SK-N-SH (cell line): Measurements from ENCODE around the gene FNDC3B. TPM values are rescaled to one million over a fixed set of nuclear protein-coding genes. Genes with fewer than 3 reads are reported as not detected.
A peak's percentile ranks its signal among the peaks of the same experiment; 100 is the strongest.

Experiments used
- CTCF ChIA-PET: fragments of 300-600, 350-600 bp; formaldehyde crosslinking; extraction: SDS; loops from one replicate; lab custom pipeline; 2021; lab: Yijun Ruan, JAX
- POLR2A ChIA-PET: fragments of 350-600 bp; sonication (Branson Sonifier 250); formaldehyde crosslinking; extraction: SDS; loops from one replicate; lab custom pipeline; 2020; ENCODE audit warnings: antibody characterized with exemption, inconsistent platforms; lab: Yijun Ruan, JAX
- DNase-seq: peaks from one replicate; pipeline ENCODE4 v3.0.0; 2012
- H2AFZ ChIP-seq: fragments of 200-600 bp; sonication (generic); 2 replicates; pipeline ENCODE4 v1.8.1; 2016; ENCODE audit warnings: antibody characterized with exemption, mild to moderate bottlenecking, low read depth
- H3F3A ChIP-seq: fragments of 200-600 bp; sonication (generic); replicated peaks from 2 replicates; pipeline ENCODE3; 2016; ENCODE audit warnings: antibody characterized with exemption, mild to moderate bottlenecking; ENCODE audit not compliant: insufficient read depth
- H3K27ac ChIP-seq, 2 experiments: fragments of 200-500 bp in 1 of 2; fragments of 200-600 bp in 1 of 2; sonication (Bioruptor generic) in 1 of 2; sonication (generic), shearing (Covaris generic) in 1 of 2; 2 replicates each; pipeline versions ENCODE4 v1.5.1 to v1.6.1; 2014 to 2016; ENCODE audit warnings: low read depth in 2 of 2, inconsistent platforms in 1 of 2, low read length in 1 of 2, mild to moderate bottlenecking in 1 of 2, mixed read lengths in 1 of 2
- H3K27me3 ChIP-seq: fragments of 200-600 bp; sonication (generic), shearing (Covaris generic); 2 replicates; pipeline ENCODE4 v1.6.1; 2016; ENCODE audit warnings: mixed run types; ENCODE audit not compliant: insufficient read depth
- H3K36me3 ChIP-seq, 2 experiments: fragments of 200-500 bp in 1 of 2; fragments of 200-600 bp in 1 of 2; sonication (Bioruptor generic) in 1 of 2; sonication (generic) in 1 of 2; replicated peaks in 1 of 2; 2 replicates each; pipeline versions ENCODE3 to v1.5.1; 2014 to 2016; ENCODE audit warnings: low read length in 1 of 2, mild to moderate bottlenecking in 1 of 2; ENCODE audit not compliant: insufficient read depth in 2 of 2, control insufficient read depth in 1 of 2
- H3K4me1 ChIP-seq, 2 experiments: fragments of 200-500 bp in 1 of 2; fragments of 200-600 bp in 1 of 2; sonication (Bioruptor generic) in 1 of 2; sonication (generic), shearing (Covaris generic) in 1 of 2; 2 replicates each; pipeline versions ENCODE4 v1.5.1 to v1.6.1; 2014 to 2016; ENCODE audit warnings: low read depth in 1 of 2, low read length in 1 of 2, mixed run types in 1 of 2; ENCODE audit not compliant: insufficient read depth in 2 of 2, control insufficient read depth in 1 of 2
- H3K4me2 ChIP-seq: fragments of 200-600 bp; sonication (generic), shearing (Covaris generic); 2 replicates; pipeline ENCODE4 v1.6.1; 2017; ENCODE audit warnings: mixed run types
- H3K4me3 ChIP-seq, 2 experiments: fragments of 200-500 bp in 1 of 2; fragments of 200-600 bp in 1 of 2; sonication (Bioruptor generic) in 1 of 2; sonication (generic), shearing (Covaris generic) in 1 of 2; 2 replicates each; pipeline versions ENCODE4 v1.5.1 to v1.8.1; 2014 to 2016; ENCODE audit warnings: low read depth in 2 of 2, inconsistent platforms in 1 of 2, low read length in 1 of 2, mild to moderate bottlenecking in 1 of 2, mixed read lengths in 1 of 2, moderate library complexity in 1 of 2
- H3K79me2 ChIP-seq: fragments of 200-600 bp; sonication (generic); 2 replicates; pipeline ENCODE4 v1.8.1; 2017; ENCODE audit warnings: mild to moderate bottlenecking; ENCODE audit not compliant: insufficient read depth
- H3K9ac ChIP-seq: fragments of 200-600 bp; sonication (generic); 2 replicates; pipeline ENCODE4 v1.6.1; 2017; ENCODE audit warnings: mixed run types
- H3K9me2 ChIP-seq: fragments of 200-600 bp; sonication (generic); 2 replicates; pipeline ENCODE4 v1.6.1; 2017; ENCODE audit warnings: mixed run types
- H3K9me3 ChIP-seq: fragments of 200-600 bp; sonication (generic); 2 replicates; pipeline ENCODE4 v1.6.1; 2017; ENCODE audit warnings: mixed run types, mild to moderate bottlenecking, moderate library complexity
- H4K20me1 ChIP-seq: fragments of 200-600 bp; sonication (generic); 2 replicates; pipeline ENCODE4 v1.6.1; 2017; ENCODE audit warnings: mild to moderate bottlenecking, mixed run types; ENCODE audit not compliant: insufficient read depth
- CHD2 ChIP-seq: fragments of 150-350 bp; IDR thresholded peaks from 2 replicates; pipeline ENCODE4 v1.6.1; 2018; ENCODE audit warnings: low read length; ENCODE audit not compliant: partially characterized antibody
- GABPA ChIP-seq: IDR thresholded peaks from 2 replicates; pipeline ENCODE4 v1.4.0; 2012; ENCODE audit warnings: low read depth, mild to moderate bottlenecking
- GATA2 ChIP-seq: sonication (generic); formaldehyde crosslinking; IDR thresholded peaks from 2 replicates; pipeline ENCODE4 v1.5.0; 2020; ENCODE audit warnings: mild to moderate bottlenecking, missing genetic modification reagents
- MEF2A ChIP-seq: IDR thresholded peaks from 2 replicates; pipeline ENCODE4 v1.4.0; 2012; ENCODE audit warnings: low read depth, borderline replicate concordance
- MXI1 ChIP-seq: IDR thresholded peaks from 2 replicates; pipeline ENCODE4 v1.6.1; 2012; ENCODE audit warnings: mild to moderate bottlenecking, low read depth, low read length, improper control_type of control experiment
- SIN3A ChIP-seq: IDR thresholded peaks from 2 replicates; pipeline ENCODE4 v1.6.1; 2012; ENCODE audit warnings: low read depth, mild to moderate bottlenecking, low read length, moderate library complexity, borderline replicate concordance
- TCF12 ChIP-seq: IDR thresholded peaks from 2 replicates; pipeline ENCODE4 v1.4.0; 2012
- USF1 ChIP-seq: IDR thresholded peaks from 2 replicates; pipeline ENCODE4 v1.4.0; 2012; ENCODE audit warnings: low read depth, borderline replicate concordance
- USF2 ChIP-seq: fragments of 150-350 bp; IDR thresholded peaks from 2 replicates; pipeline ENCODE4 v1.6.1; 2017; ENCODE audit warnings: antibody characterized with exemption, low read length, low read depth, borderline replicate concordance
- WGBS: methylation state at CpG from one replicate; pipeline ENCODE4 v1.1.6; 2017; ENCODE audit warnings: low lambda C conversion rate; 5-methylcytosine and 5-hydroxymethylcytosine counted together
- polyA plus RNA-seq, 3 experiments: library from polyadenylated mRNA; depleted of rRNA; stranded (reverse); fragments of >200 nt; gene quantifications; 2 replicates each; pipeline ENCODE4 v1.2.3, GENCODE V29; 2012

The FNDC3B gene
- polyA plus RNA-seq, 1 of the 3 experiments (the other 2 are of a cell fraction) = 10.4 TPM

- TF ChIP-seq MXI1 = no peak
- H4K20me1 ChIP-seq = no peaks in the 10 kb centered on the region
Observed at GRCh38 chr3:172347895-172348679, 308.7 kb downstream of the FNDC3B start.

GRCh38 chr3:172351895-172352466 lies 312.6 kb downstream of the FNDC3B start:
- CTCF ChIA-PET = interaction anchor here (0.5 to 2.9 kb wide), 3 partner anchors 10 to 217 kb away, joined by 3 to 28 read pairs (median 3); no protein-coding TSS in a partner anchor
- H4K20me1 ChIP-seq = peaks cover 17% of the 10 kb centered on the region
- H3K4me3 ChIP-seq = no peak overlapping the region
- no peaks in the 10 kb centered on the region for H3K9me3 ChIP-seq
- DNase-seq = no peak
- H3K27me3 ChIP-seq = no peaks in the 10 kb centered on the region
- POLR2A ChIA-PET = no interaction called here
- no peak overlapping the region for H3K4me2 ChIP-seq
- H3K36me3 ChIP-seq = peaks cover 57 to 73% of the 10 kb centered on the region in 2 experiments
- no peak overlapping the region for H2AFZ ChIP-seq
- no peak overlapping the region for H3K27ac ChIP-seq
- WGBS = 98% methylated on average over 9 of the region's 9 CpGs
- peaks cover 37% of the 10 kb centered on the region for H3F3A ChIP-seq
- H3K9ac ChIP-seq = no peak overlapping the region
- H3K79me2 ChIP-seq = peaks cover 6% of the 10 kb centered on the region; the same call in 1 of the 2 replicates
- no peak for TF ChIP-seq USF1
- no peak for TF ChIP-seq GATA2
- H3K4me1 ChIP-seq = peaks cover 9 to 13% of the 10 kb centered on the region in 2 experiments
- no peaks in the 10 kb centered on the region for H3K9me2 ChIP-seq

More at GRCh38 chr3:172347895-172348679, 308.7 kb downstream of the FNDC3B start:
- peak overlapping the region in 1 of 2 experiments; percentile 3; a peak in 2 of 4 replicates for H3K27ac ChIP-seq
- no peaks in the 10 kb centered on the region; a peak in 2 of 4 replicates for H3K4me1 ChIP-seq
- WGBS = 91% methylated on average over 3 of the region's 3 CpGs
- no peak overlapping the region for H3K4me2 ChIP-seq
- H3K79me2 ChIP-seq = no peaks in the 10 kb centered on the region
- no peak for DNase-seq
- H3K9me2 ChIP-seq = no peaks in the 10 kb centered on the region
- H3K27me3 ChIP-seq = no peaks in the 10 kb centered on the region
- POLR2A ChIA-PET = no interaction called here
- peaks cover 10% of the 10 kb centered on the region for H3F3A ChIP-seq
- H2AFZ ChIP-seq = no peak overlapping the region
- no peaks in the 10 kb centered on the region for H3K9me3 ChIP-seq
- no peak overlapping the region for H3K4me3 ChIP-seq
- H3K9ac ChIP-seq = no peak overlapping the region
- H3K36me3 ChIP-seq = peaks cover 81 to 97% of the 10 kb centered on the region in 2 experiments
- CTCF ChIA-PET = interaction anchor here (1.3 to 1.8 kb wide), 2 partner anchors 9 to 16 kb away, joined by 3 to 6 read pairs; no protein-coding TSS in a partner anchor

- Histone ChIP-seq H2AFZ (no peak overlapping the region), H3K27me3 (no peaks in the 10 kb centered on the region), H3K9ac (no peak overlapping the region), H3K79me2 (peaks cover 6% of the 10 kb centered on the region; the same call in 1 of the 2 replicates), H3K27ac (no peak overlapping the region; a peak in 1 of 4 replicates), H3K4me2 (no peak overlapping the region), H3K4me3 (no peak overlapping the region), H4K20me1 (peaks cover 17% of the 10 kb centered on the region), H3K4me1 (peaks cover 11 to 13% of the 10 kb centered on the region in 2 experiments), H3F3A (peaks cover 35% of the 10 kb centered on the region), H3K9me2 (no peaks in the 10 kb centered on the region), H3K9me3 (no peaks in the 10 kb centered on the region), H3K36me3 (peaks cover 49 to 68% of the 10 kb centered on the region in 2 experiments)
- no peak for DNase-seq
- 97% methylated on average over 10 of the region's 10 CpGs for WGBS
- CTCF ChIA-PET = interaction anchor here (0.6 to 1.1 kb wide), 2 partner anchors 11 to 123 kb away, joined by 3 read pairs; no protein-coding TSS in a partner anchor
- TF ChIP-seq USF2 (no peak), USF1 (no peak), TCF12 (no peak), CHD2 (no peak), SIN3A (no peak), GABPA (no peak), MEF2A (no peak)
- POLR2A ChIA-PET = no interaction called here
Observed at GRCh38 chr3:172352786-172353185, 313.4 kb downstream of the FNDC3B start.
